Ishikawa (cell line): ENCODE measurements around the gene KIFC3.

Experiments
- FOXM1 ChIP-seq: IDR thresholded peaks from 2 replicates; pipeline ENCODE4 v1.6.1; 2012; ENCODE audit warnings: low read depth, borderline replicate concordance
- TCF12 ChIP-seq: IDR thresholded peaks from 2 replicates; pipeline ENCODE4 v1.6.1; 2012; ENCODE audit warnings: low read depth
- TF ChIP-seq, protein P1 (sequence below): IDR thresholded peaks from 2 replicates; pipeline ENCODE4 v1.6.1; 2012; ENCODE audit warnings: low read depth, mild to moderate bottlenecking
- TF ChIP-seq, protein P2 (sequence below): IDR thresholded peaks from 2 replicates; pipeline ENCODE4 v1.6.1; 2012
- TF ChIP-seq, protein P3 (sequence below): IDR thresholded peaks from 2 replicates; pipeline ENCODE4 v1.6.1; 2012

DNA sequence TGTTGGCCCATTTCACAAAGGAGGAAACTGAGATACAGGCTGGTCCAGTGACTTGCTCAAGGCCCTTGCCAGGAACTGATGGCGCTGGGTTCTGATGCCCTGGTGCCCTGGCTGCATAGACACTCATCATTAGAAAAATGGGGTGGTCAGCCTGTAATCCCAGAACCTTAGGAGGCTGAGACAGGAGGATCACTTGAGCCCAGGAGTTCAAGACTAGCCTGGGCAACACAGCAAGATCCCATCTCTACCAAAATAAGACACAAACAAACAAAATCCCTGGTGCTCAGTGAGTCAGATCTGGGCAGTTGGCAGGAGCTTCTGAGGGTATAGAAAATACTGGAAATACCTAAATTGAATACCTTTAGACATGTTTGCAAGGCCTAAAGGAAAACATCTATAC, 41.1 kb upstream of the KIFC3 start:
- TF ChIP-seq, protein P1, sequence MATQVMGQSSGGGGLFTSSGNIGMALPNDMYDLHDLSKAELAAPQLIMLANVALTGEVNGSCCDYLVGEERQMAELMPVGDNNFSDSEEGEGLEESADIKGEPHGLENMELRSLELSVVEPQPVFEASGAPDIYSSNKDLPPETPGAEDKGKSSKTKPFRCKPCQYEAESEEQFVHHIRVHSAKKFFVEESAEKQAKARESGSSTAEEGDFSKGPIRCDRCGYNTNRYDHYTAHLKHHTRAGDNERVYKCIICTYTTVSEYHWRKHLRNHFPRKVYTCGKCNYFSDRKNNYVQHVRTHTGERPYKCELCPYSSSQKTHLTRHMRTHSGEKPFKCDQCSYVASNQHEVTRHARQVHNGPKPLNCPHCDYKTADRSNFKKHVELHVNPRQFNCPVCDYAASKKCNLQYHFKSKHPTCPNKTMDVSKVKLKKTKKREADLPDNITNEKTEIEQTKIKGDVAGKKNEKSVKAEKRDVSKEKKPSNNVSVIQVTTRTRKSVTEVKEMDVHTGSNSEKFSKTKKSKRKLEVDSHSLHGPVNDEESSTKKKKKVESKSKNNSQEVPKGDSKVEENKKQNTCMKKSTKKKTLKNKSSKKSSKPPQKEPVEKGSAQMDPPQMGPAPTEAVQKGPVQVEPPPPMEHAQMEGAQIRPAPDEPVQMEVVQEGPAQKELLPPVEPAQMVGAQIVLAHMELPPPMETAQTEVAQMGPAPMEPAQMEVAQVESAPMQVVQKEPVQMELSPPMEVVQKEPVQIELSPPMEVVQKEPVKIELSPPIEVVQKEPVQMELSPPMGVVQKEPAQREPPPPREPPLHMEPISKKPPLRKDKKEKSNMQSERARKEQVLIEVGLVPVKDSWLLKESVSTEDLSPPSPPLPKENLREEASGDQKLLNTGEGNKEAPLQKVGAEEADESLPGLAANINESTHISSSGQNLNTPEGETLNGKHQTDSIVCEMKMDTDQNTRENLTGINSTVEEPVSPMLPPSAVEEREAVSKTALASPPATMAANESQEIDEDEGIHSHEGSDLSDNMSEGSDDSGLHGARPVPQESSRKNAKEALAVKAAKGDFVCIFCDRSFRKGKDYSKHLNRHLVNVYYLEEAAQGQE: no peak
- TF ChIP-seq FOXM1 (no peak), TCF12 (no peak)
- TF ChIP-seq, protein P2, sequence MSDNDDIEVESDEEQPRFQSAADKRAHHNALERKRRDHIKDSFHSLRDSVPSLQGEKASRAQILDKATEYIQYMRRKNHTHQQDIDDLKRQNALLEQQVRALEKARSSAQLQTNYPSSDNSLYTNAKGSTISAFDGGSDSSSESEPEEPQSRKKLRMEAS: no peak
- TF ChIP-seq, protein P3, sequence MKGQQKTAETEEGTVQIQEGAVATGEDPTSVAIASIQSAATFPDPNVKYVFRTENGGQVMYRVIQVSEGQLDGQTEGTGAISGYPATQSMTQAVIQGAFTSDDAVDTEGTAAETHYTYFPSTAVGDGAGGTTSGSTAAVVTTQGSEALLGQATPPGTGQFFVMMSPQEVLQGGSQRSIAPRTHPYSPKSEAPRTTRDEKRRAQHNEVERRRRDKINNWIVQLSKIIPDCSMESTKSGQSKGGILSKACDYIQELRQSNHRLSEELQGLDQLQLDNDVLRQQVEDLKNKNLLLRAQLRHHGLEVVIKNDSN: no peak
